SK-N-MC (cell line): ENCODE results near the gene MRPL53.

ENCODE experiments used
- EZH2 ChIP-seq: fragments of 200-600 bp; sonication (generic); IDR thresholded peaks from one replicate; pipeline ENCODE4 v1.6.1; 2017; ENCODE audit warnings: antibody characterized with exemption
- FOXP2 ChIP-seq: optimal IDR thresholded peaks from 2 replicates; pipeline ENCODE3; 2011; ENCODE audit warnings: mild to moderate bottlenecking, moderate library complexity; ENCODE audit not compliant: insufficient read depth; ENCODE audit errors: extremely low read length, control extremely low read depth
- POLR2AphosphoS5 ChIP-seq: IDR thresholded peaks from 2 replicates; pipeline ENCODE4 v1.6.1; 2012; ENCODE audit warnings: mild to moderate bottlenecking, low read depth, low read length, borderline replicate concordance

GRCh38 chr2:74427551-74427950 lies 44.9 kb downstream of the MRPL53 start:
- TF ChIP-seq POLR2AphosphoS5 (no peak), EZH2 (no peak), FOXP2 (no peak)
